GM03348 (cell line): ENCODE measurements around the gene NSD1.
"Not testable (repeated sequence)": the region's sequence is repeated elsewhere in the genome, so short reads cannot be mapped to it uniquely, and the experiment has no call there.

Experiments
- DNase-seq: peaks from one replicate; pipeline ENCODE4 v3.0.0; 2012; ENCODE audit warnings: low spot score

NSD1 gene

GRCh38 chr5:177126771-177127170, 6.8 kb upstream of the NSD1 start:
- DNase-seq, result no peak

DNA sequence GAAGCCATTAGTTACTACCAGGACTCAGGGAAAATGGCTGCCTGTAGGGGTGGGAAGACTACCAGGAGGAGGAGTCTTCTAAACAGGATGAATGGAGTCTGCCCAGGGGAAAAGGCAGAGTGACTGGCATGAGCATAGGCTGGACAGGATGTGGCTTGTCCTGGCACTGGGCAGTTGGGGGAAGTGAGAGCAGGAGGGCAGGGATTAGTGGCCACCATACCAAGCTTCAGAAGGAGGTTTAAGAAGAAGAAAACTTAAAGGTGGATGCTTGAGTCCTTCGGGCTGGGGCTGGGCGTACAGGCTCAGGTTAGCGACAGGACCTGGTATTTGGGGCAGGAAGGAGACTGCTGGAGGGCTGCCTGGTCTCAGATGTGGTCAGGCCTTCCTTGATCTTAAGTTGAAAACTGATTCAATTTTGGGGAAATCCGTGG, 5.0 kb upstream of the NSD1 start:
- DNase-seq, result no peak

DNA sequence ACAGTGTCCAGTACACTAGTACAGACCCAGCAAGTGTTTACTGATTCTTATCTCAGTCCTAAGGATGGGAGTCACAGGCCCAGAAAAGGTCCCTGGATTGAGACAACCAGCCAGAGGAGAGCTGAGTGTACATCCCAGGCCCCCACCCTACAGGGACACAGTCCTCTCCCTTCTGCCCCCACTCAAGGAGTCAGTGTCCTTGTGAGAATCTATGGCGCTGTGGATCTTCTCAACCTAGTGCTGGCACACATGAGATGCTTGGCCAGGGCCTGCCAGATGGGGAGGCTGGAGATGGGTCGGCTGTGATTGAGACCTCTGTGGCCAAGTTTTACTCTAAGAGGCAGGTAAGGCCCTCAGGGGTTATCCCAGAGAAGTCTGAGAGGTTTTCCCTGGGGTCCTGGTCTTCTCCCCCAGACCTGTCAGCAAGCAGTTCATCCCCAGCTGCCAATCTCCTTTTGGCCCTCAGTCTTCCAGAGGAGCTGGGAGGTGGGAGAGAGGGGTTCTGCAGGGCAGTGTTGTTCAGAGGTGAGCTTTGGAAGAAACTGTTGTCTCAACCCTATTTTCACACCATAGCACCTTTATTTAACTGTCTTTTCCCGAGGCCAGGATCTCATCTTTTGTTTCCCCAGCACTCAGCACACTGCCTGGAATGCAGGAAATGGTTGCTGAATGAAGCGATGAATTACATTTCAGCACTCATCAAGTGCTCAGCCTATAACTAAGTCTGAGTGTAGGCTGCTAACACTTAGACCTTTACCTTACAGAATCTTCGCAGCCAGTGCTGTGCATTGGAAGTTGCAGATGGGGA, 3.2 kb upstream of the NSD1 start:
- peak; percentile 41 for DNase-seq

DNA sequence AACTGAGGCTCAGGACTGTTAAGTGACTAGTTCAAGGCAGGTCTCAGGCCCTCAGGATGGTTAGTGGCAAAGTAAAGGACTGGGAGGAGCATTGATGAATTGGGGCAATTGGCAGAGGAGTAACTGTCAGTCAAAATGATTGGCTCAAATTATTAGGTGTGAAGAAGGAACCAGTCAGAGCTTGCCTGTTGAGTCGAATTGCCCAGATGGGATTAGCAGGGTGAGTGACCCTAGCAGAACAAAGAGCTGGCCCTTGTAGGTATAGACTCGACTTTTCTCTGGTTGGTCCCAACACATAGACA, 2.6 kb upstream of the NSD1 start:
- DNase-seq, result no peak

- DNase-seq, result no peak
Measured at GRCh38 chr5:177131352-177132135, 2.0 kb upstream of the NSD1 start.

DNA sequence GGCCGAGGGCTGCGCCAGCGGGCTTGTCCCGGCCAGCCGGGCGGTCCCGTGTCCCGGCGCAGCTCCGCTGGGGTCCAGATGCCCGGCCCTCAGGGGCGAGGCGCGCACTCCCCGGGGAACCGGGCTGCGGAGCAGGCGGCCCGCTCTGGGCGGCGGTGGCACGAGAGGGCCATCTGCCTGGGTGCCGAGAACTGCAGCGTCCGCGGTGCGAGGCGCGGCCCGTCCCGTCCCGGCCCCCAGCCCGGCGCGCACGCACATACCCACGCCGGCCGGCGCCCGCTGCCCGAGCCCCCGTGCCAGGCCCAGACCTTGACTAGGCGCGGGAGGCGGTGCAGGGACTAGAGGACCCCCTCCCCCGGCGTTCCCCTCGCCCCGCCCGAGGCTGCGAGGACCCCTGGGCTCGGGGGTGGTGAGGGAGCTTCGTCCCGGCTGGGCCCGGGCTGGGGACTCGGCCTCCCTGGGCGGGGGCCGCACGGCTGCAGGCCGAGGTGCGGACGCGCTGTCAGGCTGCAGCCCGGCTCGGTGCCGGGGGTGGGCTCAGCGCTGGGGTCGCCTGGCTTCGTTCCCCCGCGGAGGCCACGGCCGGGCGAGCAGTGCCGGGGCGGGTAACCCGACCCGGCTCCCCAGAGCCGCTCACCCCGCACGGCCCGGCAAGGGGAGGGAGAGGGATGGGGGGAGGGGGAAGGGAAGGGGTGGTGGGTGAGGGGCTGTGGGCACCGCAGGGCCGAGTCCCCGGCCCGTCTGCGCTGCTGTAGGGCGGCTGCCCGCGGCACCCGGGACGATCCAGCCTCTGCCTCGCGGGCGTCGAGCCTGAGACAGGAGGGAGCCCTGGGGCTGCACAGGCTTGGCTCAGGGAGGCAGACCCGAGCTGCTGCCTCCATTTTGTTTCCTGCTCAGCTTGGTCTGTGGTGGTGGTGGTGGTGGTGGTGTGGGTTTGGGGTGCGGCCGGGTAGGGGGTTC, 1.2 kb upstream of the NSD1 start:
- no peak for DNase-seq

DNA sequence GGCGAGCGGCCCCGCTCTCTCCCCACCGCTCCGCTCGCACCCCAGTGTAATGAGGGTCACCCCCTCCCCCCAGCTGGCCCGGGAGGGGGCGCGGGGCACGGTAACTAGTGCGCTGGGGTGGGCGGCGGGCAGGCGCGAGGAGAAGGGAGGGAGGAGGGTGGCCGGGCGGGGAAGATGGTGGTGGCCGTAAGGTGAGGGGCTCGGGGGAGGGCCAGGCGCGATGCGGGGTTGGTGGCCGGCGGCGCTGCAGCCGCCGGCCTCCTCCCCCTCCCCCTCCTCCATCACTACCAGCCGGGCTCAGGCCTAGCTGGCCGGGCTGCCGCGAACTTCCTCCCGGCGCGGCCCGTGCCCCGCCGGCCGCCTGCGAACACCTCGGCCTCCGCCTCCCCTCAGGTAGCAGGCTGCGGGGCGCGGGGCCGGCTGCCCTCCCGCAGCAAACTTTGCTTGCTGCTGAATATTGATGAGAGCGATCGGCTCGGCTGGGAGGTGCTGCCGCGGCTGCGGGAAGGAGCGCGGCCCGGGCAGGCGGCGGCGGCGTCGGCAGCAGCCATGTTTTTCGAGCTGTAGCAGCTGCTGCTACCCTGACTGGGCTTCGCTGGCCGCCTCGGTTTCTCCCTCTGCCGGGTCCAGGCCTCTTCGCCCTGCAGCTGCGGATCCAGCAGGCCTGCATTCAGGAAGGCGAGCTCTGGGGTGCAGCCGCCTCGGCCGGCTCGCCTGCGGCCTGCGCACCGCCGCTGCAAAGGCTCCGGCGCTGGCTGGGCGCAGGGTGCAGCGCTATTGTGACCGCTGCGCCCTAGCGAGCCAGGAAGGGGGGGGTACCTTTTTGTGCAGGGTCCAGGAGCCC, 502 bp downstream of the NSD1 start:
- peak; percentile 82 for DNase-seq

DNA sequence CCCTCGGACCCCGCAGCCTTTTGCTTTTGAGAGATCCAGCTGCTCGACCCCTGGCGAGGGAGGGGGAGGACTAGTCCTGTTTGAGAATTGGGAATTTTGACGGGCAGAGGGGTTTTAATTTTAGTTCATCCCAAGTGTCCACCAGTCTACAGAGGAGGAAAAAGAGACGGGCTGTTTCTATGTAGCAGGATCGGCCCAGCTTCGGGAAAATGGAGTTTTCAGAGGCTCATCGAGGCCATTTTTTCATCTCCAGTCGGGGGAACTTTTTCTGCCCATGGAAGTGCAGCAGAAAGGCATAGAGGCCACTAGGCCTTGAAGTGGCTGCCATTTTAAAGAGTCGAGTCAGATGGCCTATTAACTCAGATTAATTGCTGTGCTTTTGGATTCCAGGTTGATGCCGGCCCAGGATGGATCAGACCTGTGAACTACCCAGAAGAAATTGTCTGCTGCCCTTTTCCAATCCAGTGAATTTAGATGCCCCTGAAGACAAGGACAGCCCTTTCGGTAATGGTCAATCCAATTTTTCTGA, 1.2 kb downstream of the NSD1 start:
- DNase-seq, result no peak

DNA sequence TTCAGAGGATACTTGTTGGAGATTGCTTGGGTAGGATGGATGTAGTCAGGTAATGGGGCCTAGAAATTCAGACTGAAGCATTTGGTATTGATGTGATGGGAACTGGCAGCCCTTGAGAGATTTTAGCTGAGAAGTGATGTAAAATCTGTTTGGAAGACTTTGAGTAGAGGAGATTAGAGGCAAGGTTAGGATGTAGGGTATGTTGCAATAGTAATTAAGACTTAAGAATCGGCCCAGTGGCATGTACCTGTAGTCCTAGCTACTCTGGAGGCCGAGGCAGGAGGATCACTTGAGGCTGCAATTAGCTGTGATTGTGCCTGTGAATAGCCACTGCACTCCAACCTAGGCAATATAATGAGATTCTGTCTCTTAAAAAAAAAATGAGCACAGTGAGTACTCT, 6.7 kb downstream of the NSD1 start:
- no peak for DNase-seq

DNA sequence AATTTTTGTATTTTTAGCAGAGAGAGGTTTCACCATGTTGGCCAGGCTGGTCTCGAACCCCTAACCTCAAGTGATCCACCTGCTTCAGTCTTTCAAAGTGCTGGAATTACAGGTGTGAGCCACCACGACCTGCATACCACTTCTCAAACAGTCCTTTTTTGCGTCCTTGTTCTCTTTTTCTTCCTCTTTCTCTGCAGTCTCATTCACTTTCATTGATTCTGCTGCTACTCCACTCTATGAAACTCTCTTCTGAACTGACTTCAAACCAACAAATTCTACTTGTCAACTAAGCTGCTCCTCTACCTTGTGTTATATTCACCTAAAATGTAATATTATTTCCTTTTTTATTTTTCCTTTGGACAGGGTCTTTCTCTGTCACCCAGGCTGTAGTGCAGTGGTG, 7.9 kb downstream of the NSD1 start:
- DNase-seq, result no peak

DNA sequence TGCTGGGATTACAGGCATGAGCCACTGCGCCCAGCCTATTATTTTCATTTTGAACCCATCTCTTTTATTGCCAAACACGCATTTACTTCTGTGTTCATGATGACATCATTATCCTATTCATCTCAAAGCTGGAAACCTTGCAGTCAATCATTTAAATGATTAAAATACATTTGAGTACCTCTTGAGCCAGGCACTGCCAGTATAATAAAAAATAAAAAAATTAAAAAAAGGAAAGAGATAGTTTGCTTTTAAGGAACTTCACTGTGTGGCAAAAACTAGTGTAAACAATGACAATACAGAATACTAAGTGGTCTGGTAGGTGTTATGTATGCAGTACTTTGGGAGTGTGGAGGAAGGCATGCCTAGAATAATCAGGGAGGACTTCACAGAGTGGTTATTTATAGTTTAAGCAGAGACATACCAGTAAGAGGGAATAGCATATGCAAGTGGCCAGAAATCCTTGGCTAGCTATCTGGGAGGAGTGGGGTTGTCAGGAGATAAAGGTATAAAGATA, 8.6 kb downstream of the NSD1 start:
- DNase-seq, result no peak

DNA sequence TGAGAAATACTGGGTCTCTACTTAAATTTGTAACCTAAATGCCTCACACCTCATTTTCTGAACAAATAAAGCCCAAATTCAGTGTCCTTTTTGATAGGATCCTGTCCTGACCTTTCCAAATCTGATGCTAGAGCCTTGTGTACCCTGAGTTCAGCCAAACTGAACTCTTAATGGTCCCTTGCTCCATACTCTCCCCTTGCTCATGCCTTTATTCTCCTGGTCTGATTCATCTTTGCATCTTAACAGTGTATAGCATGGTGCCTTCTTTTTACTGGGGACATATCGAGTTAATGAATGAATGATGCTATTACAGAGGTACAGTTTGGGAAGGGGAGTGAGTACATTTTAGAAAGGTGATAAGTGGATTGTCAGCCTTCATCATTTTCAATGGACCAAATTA, 9.2 kb downstream of the NSD1 start:
- DNase-seq, result no peak

- DNase-seq, result peak; percentile 36
Measured at GRCh38 chr5:177146891-177147638, 13.5 kb downstream of the NSD1 start.

DNA sequence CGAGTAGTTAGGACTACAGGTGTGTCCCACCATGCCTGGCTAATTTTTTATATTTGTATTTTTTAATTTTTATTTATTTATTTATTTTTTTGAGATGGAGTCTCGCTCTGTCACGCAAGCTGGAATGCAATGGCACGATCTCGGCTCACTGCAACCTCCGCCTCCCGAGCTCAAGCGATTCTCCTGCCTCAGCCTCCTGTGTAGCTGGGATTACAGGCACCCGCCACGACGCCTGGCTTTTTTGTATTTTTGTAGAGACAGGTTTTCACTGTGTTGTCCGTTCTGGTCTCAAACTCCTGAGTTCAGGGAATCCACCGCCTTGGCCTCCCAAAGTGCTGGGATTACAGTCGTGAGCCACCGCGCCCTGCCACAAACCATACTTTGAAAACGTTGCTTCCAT, 16.5 kb downstream of the NSD1 start:
- DNase-seq, result not testable (repeated sequence)

GRCh38 chr5:177154003-177154643, 20.6 kb downstream of the NSD1 start:
- DNase-seq, result peak; percentile 42

GRCh38 chr5:177162379-177162778, 28.8 kb downstream of the NSD1 start:
- no peak for DNase-seq

GRCh38 chr5:177163500-177163899, 29.9 kb downstream of the NSD1 start:
- DNase-seq, result no peak

GRCh38 chr5:177169271-177169670, 35.7 kb downstream of the NSD1 start:
- no peak for DNase-seq

- DNase-seq, result no peak
Measured at GRCh38 chr5:177171961-177172360, 38.4 kb downstream of the NSD1 start.

GRCh38 chr5:177175336-177175735, 41.8 kb downstream of the NSD1 start:
- no peak for DNase-seq
